H9 (cell line): ENCODE measurements around the gene EPHB3. TPM values are rescaled to one million over a fixed set of nuclear protein-coding genes. Genes with fewer than 3 reads are reported as not detected.

Experiments used
- DNase-seq: peaks from one replicate; pipeline ENCODE4 v3.0.0-alpha.2; 2017
- H2AFZ ChIP-seq: one replicate; pipeline ENCODE4 v1.6.1; 2013; ENCODE audit warnings: mild to moderate bottlenecking, low read length, control low read depth, moderate library complexity
- H2AK5ac ChIP-seq: 2 replicates; pipeline ENCODE4 v1.6.1; 2013; ENCODE audit warnings: low read length, control low read depth, mixed read lengths; ENCODE audit not compliant: insufficient read length
- H2BK120ac ChIP-seq: one replicate; pipeline ENCODE4 v1.6.1; 2013; ENCODE audit warnings: low read depth, mild to moderate bottlenecking, low read length, control low read depth, inconsistent platforms; ENCODE audit not compliant: poor library complexity, severe bottlenecking
- H2BK12ac ChIP-seq: 2 replicates; pipeline ENCODE4 v1.6.1; 2013; ENCODE audit warnings: low read length, control low read depth, mixed read lengths, low read depth; ENCODE audit not compliant: insufficient read length
- H2BK15ac ChIP-seq: 2 replicates; pipeline ENCODE4 v1.6.1; 2013; ENCODE audit warnings: low read depth, low read length, control low read depth
- H2BK20ac ChIP-seq: one replicate; pipeline ENCODE4 v1.6.1; 2013; ENCODE audit warnings: low read depth, mild to moderate bottlenecking, low read length, control low read depth, inconsistent platforms; ENCODE audit not compliant: poor library complexity, severe bottlenecking
- H2BK5ac ChIP-seq: 2 replicates; pipeline ENCODE4 v1.6.1; 2013; ENCODE audit warnings: low read length, control low read depth, mixed read lengths; ENCODE audit not compliant: insufficient read length
- H3K14ac ChIP-seq: 2 replicates; pipeline ENCODE4 v1.6.1; 2013; ENCODE audit warnings: low read length, control low read depth; ENCODE audit not compliant: insufficient read depth
- H3K18ac ChIP-seq: 2 replicates; pipeline ENCODE4 v1.6.1; 2013; ENCODE audit warnings: low read depth, mild to moderate bottlenecking, mixed read lengths, low read length, control low read depth; ENCODE audit not compliant: insufficient read length
- H3K23ac ChIP-seq: 2 replicates; pipeline ENCODE4 v1.6.1; 2013; ENCODE audit warnings: low read length, control low read depth, mixed read lengths, low read depth; ENCODE audit not compliant: insufficient read length
- H3K23me2 ChIP-seq: 2 replicates; pipeline ENCODE4 v1.6.1; 2013; ENCODE audit warnings: low read depth, mild to moderate bottlenecking, mixed read lengths, low read length, control low read depth; ENCODE audit not compliant: insufficient read length, poor library complexity, severe bottlenecking
- H3K27ac ChIP-seq: 2 replicates; pipeline ENCODE4 v1.5.1; 2013; ENCODE audit warnings: low read length, control low read depth, mixed read lengths, low read depth; ENCODE audit not compliant: insufficient read length
- H3K27me3 ChIP-seq: 2 replicates; pipeline ENCODE4 v1.6.1; 2013; ENCODE audit warnings: low read length, control low read depth, inconsistent platforms; ENCODE audit not compliant: insufficient read depth
- H3K4ac ChIP-seq: 2 replicates; pipeline ENCODE4 v1.6.1; 2013; ENCODE audit warnings: low read depth, mild to moderate bottlenecking, control low read depth, inconsistent platforms, low read length, moderate library complexity
- H3K4me1 ChIP-seq: 2 replicates; pipeline ENCODE4 v1.6.1; 2013; ENCODE audit warnings: low read length, control low read depth, inconsistent platforms; ENCODE audit not compliant: insufficient read depth
- H3K4me2 ChIP-seq: 2 replicates; pipeline ENCODE4 v1.6.1; 2013; ENCODE audit warnings: low read length, control low read depth, mixed read lengths; ENCODE audit not compliant: insufficient read length, insufficient read depth
- H3K56ac ChIP-seq: 2 replicates; pipeline ENCODE4 v1.6.1; 2013; ENCODE audit warnings: low read depth, mild to moderate bottlenecking, mixed read lengths, low read length, control low read depth; ENCODE audit not compliant: insufficient read length
- H3K79me1 ChIP-seq: 2 replicates; pipeline ENCODE4 v1.6.1; 2013; ENCODE audit warnings: low read depth, mild to moderate bottlenecking, moderate library complexity, low read length, control low read depth, inconsistent platforms; ENCODE audit not compliant: insufficient read depth, poor library complexity, severe bottlenecking
- H3K79me2 ChIP-seq: 2 replicates; pipeline ENCODE4 v1.6.1; 2013; ENCODE audit warnings: low read length, control low read depth, inconsistent platforms; ENCODE audit not compliant: insufficient read depth
- H3K9ac ChIP-seq: 2 replicates; pipeline ENCODE4 v1.6.1; 2013; ENCODE audit warnings: low read length, control low read depth, mixed read lengths; ENCODE audit not compliant: insufficient read length; ENCODE audit errors: extremely low read depth
- H3K9me3 ChIP-seq: one replicate; pipeline ENCODE4 v1.6.1; 2013; ENCODE audit warnings: low read depth, low read length, inconsistent platforms; ENCODE audit not compliant: control insufficient read depth
- H3T11ph ChIP-seq: one replicate; pipeline ENCODE4 v1.6.1; 2013; ENCODE audit warnings: mild to moderate bottlenecking, low read length, control low read depth, inconsistent platforms
- H4K20me1 ChIP-seq: one replicate; pipeline ENCODE4 v1.6.1; 2013; ENCODE audit not compliant: control insufficient read depth, insufficient read length, insufficient read depth
- H4K5ac ChIP-seq: 2 replicates; pipeline ENCODE4 v1.6.1; 2013; ENCODE audit warnings: low read depth, mild to moderate bottlenecking, mixed read lengths, low read length, control low read depth; ENCODE audit not compliant: insufficient read length
- H4K8ac ChIP-seq: replicated peaks from 2 replicates; pipeline ENCODE4 v1.6.1; 2013; ENCODE audit warnings: low read length, control low read depth, mixed read lengths, low read depth; ENCODE audit not compliant: insufficient read length
- H4K91ac ChIP-seq: 2 replicates; pipeline ENCODE4 v1.6.1; 2013; ENCODE audit warnings: low read depth, mild to moderate bottlenecking, moderate library complexity, mixed read lengths, low read length, control low read depth; ENCODE audit not compliant: insufficient read length
- H3K27ac Mint-ChIP-seq, 3 experiments: 2 replicates in 2 of 3; 3 replicates in 1 of 3; pipeline ENCODE4 v1.8.0; 2020 to 2021; ENCODE audit warnings: mixed read lengths in 3 of 3, mild to moderate bottlenecking in 1 of 3, moderate library complexity in 1 of 3
- H3K27me3 Mint-ChIP-seq: 2 replicates; pipeline ENCODE4 v1.8.0; 2021; ENCODE audit warnings: low read depth, mild to moderate bottlenecking, moderate library complexity, mixed read lengths
- H3K36me3 Mint-ChIP-seq, 3 experiments: 2 replicates in 2 of 3; 3 replicates in 1 of 3; pipeline ENCODE4 v1.8.0; 2020 to 2021; ENCODE audit warnings: low read depth in 3 of 3, mixed read lengths in 3 of 3; ENCODE audit not compliant: insufficient read depth in 1 of 3
- H3K4me1 Mint-ChIP-seq, 2 experiments: 2 replicates each; pipeline ENCODE4 v1.8.0; 2020; ENCODE audit warnings: mixed read lengths in 2 of 2
- H3K4me3 Mint-ChIP-seq, 2 experiments: 2 replicates in 1 of 2; 3 replicates in 1 of 2; pipeline ENCODE4 v1.8.0; 2020 to 2021; ENCODE audit warnings: mild to moderate bottlenecking in 2 of 2, mixed read lengths in 2 of 2, moderate library complexity in 1 of 2
- H3K9me3 Mint-ChIP-seq, 2 experiments: 2 replicates in 1 of 2; 3 replicates in 1 of 2; pipeline ENCODE4 v1.8.0; 2020; ENCODE audit warnings: mild to moderate bottlenecking in 2 of 2, mixed read lengths in 2 of 2, moderate library complexity in 1 of 2
- CTCF ChIP-seq: fragments of 200-600 bp; sonication (generic); conservative IDR thresholded peaks from 3 replicates; pipeline ENCODE4 v1.8.0; 2021; ENCODE audit warnings: antibody characterized with exemption, mild to moderate bottlenecking
- WGBS: extraction: QIAGEN DNeasy Blood & Tissue Kit; methylation state at CpG from one replicate; pipeline ENCODE4 v1.1.7; 2013; ENCODE audit warnings: missing lambda C conversion rate, low lambda C conversion rate, mixed read lengths; ENCODE audit not compliant: insufficient read length; ENCODE audit errors: extremely low coverage; 5-methylcytosine and 5-hydroxymethylcytosine counted together
- total RNA-seq: library from RNA; stranded (reverse); gene quantifications from 2 replicates; pipeline ENCODE4 v1.2.1, GENCODE V29; 2021

EPHB3 gene
- total RNA-seq, 1 experiment from 2014 or later, result 1.0 TPM

GRCh38 chr3:184571750-184572377, 10.3 kb downstream of the EPHB3 start:
- H3K27ac Mint-ChIP-seq, result no peak overlapping the region
- Histone ChIP-seq H3K27ac (no peak overlapping the region), H3K79me1 (no peaks in the 10 kb centered on the region), H3K9me3 (no peaks in the 10 kb centered on the region), H4K8ac (no peak overlapping the region), H2BK12ac (no peak overlapping the region), H3K79me2 (no peaks in the 10 kb centered on the region), H4K91ac (no peak overlapping the region), H3K4ac (no peak overlapping the region), H3K23me2 (peaks cover 9% of the 10 kb centered on the region), H2AFZ (no peak overlapping the region), H3T11ph (no peak overlapping the region), H4K20me1 (no peaks in the 10 kb centered on the region), H3K14ac (no peak overlapping the region), H3K23ac (no peak overlapping the region), H2BK120ac (no peak overlapping the region), H2AK5ac (no peak overlapping the region), H3K4me2 (no peak overlapping the region), H4K5ac (no peak overlapping the region), H2BK5ac (no peak overlapping the region), H3K4me1 (peaks cover 4% of the 10 kb centered on the region; the same call in 1 of the 2 replicates), H3K56ac (no peak overlapping the region), H2BK15ac (no peak overlapping the region), H3K18ac (no peak overlapping the region), H3K9ac (no peak overlapping the region), H2BK20ac (no peak overlapping the region), H3K27me3 (peaks cover 37% of the 10 kb centered on the region; the same call in 1 of the 2 replicates)
- peak overlapping the region in 1 of 2 experiments; percentile 55; a peak in 2 of 5 replicates for H3K4me3 Mint-ChIP-seq
- no peaks in the 10 kb centered on the region; a peak in 1 of 7 replicates for H3K36me3 Mint-ChIP-seq
- no peak for DNase-seq
- H3K4me1 Mint-ChIP-seq, result peaks cover 42 to 57% of the 10 kb centered on the region in 2 experiments
- TF ChIP-seq CTCF, result no peak
- H3K27me3 Mint-ChIP-seq, result peaks cover 82% of the 10 kb centered on the region
- no CpG with 5 or more reads among the region's 12 CpGs for WGBS
- peaks cover 0 to 2% of the 10 kb centered on the region in 2 experiments; a peak in 2 of 5 replicates for H3K9me3 Mint-ChIP-seq
